Measurements from ENCODE around the gene HCN1. TPM values are rescaled to one million over a fixed set of nuclear protein-coding genes. Genes with fewer than 3 reads are reported as not detected.
"Not testable (repeated sequence)": the region's sequence is repeated elsewhere in the genome, so short reads cannot be mapped to it uniquely, and the experiment has no call there.

HCN1 gene
- polyA plus RNA-seq, 2 of the 4 experiments (the other 2 are of a cell fraction): not detected

DNA sequence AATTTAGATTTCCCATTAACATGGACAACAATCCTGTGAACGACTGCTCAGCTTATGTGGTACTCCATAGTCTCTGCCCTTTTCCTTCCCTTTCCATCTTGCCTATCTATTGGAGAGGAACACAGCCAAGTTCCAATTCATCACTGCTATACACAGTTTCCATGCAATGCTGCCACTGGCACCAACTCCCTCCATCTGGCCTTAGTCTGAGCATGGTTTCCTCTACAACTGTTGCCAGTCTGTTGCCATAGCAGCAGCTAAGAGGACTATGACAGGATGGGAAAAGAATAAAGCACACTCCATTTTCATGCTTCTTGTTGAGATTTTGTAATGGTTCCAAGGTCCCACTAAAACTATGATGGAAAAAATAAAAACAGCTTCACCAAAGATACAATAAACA lies 189.0 kb downstream of the HCN1 start:
- H3K4me3 ChIP-seq: no peak overlapping the region
- no peak overlapping the region for H3K27ac ChIP-seq
- no peaks in the 10 kb centered on the region for H3K4me1 ChIP-seq
- no peak for ATAC-seq
- POLR2A ChIA-PET: no interaction called here
- DNase-seq (ENCODE audit: low read depth in 1 of 2, low spot score in 1 of 2): no peak
- no peak for FAIRE-seq
- no peak overlapping the region for H3K4me2 ChIP-seq
- CTCF ChIA-PET: no interaction called here
- no peaks in the 10 kb centered on the region; the same call in 2 of the 3 replicates for H3K9me3 ChIP-seq
- TF ChIP-seq RCOR1 (IDR thresholded peaks at IDR 0.05; ENCODE audit: low read depth, low read length) (no peak), CEBPB (IDR thresholded peaks at IDR 0.05) (no peak), ZFP36 (IDR thresholded peaks at IDR 0.05; ENCODE audit: borderline replicate concordance, partially characterized antibody) (no peak), MAZ (IDR thresholded peaks at IDR 0.05; ENCODE audit: borderline replicate concordance, low read depth, low read length) (no peak), JUNB (IDR thresholded peaks at IDR 0.05) (no peak), FOXS1 (CRISPR knock-in tag; IDR thresholded peaks at IDR 0.05) (no peak), HOXA7 (CRISPR knock-in tag; IDR thresholded peaks at IDR 0.05) (no peak), ZC3H11A (IDR thresholded peaks at IDR 0.05) (no peak), BHLHE40 (IDR thresholded peaks at IDR 0.05; ENCODE audit: low read depth, low read length) (no peak), EHMT2 (IDR thresholded peaks at IDR 0.05; ENCODE audit: low read depth) (no peak), EP300 (IDR thresholded peaks at IDR 0.05) (no peak)
- TF ChIP-seq, protein P1, sequence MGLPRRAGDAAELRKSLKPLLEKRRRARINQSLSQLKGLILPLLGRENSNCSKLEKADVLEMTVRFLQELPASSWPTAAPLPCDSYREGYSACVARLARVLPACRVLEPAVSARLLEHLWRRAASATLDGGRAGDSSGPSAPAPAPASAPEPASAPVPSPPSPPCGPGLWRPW (IDR thresholded peaks at IDR 0.05): no peak
- TF ChIP-seq, protein P2, sequence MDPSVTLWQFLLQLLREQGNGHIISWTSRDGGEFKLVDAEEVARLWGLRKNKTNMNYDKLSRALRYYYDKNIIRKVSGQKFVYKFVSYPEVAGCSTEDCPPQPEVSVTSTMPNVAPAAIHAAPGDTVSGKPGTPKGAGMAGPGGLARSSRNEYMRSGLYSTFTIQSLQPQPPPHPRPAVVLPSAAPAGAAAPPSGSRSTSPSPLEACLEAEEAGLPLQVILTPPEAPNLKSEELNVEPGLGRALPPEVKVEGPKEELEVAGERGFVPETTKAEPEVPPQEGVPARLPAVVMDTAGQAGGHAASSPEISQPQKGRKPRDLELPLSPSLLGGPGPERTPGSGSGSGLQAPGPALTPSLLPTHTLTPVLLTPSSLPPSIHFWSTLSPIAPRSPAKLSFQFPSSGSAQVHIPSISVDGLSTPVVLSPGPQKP (IDR thresholded peaks at IDR 0.05; ENCODE audit: low read depth, low read length): no peak
- WGBS (ENCODE audit: missing lambda C conversion rate): 0% methylated on average over 1 of the region's 1 CpG

DNA sequence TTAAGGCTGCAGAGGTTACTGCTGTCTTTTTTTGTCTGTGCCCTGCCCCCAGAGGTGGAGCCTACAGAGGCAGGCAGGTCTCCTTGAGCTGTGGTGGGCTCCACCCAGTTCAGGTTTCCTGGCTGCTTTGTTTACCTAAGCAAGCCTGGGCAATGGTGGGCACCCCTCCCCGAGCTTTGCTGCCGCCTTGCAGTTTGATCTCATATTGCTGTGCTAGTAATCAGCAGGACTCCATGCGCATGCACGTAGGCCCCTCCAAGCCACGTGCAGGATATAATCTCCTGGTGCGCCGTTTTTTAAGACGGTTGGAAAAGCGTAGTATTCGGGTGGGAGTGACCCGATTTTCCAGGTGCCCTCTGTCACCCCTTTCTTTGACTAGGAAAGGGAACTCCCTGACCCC lies 197.2 kb downstream of the HCN1 start:
- ATAC-seq; CTCF ChIA-PET; FAIRE-seq; H3K4me1 ChIP-seq; H3K9me3 ChIP-seq; H3K4me2 ChIP-seq; POLR2A ChIA-PET; DNase-seq (ENCODE audit: low read depth in 1 of 2, low spot score in 1 of 2); H3K4me3 ChIP-seq; H3K27ac ChIP-seq: not testable (repeated sequence)
- WGBS (ENCODE audit: missing lambda C conversion rate): 60% methylated on average over 11 of the region's 11 CpGs

DNA sequence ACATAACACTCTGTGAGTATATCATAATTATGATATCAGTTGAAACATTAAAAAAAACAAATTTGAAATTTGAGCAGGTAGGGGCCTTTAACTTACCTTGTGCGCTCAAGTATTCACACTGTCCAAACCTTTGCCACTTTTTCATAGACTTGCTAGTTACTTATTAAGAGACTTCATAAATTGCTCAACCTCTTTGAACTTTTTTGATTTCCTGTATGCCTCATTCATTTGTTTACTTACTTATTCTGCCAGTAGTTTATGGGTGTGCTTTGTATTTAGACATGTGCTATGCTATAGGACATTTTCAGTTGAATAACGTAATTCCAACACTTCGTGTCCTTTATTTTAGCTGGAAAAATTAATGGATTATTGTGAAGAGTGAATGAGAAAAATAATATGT lies 204.8 kb downstream of the HCN1 start:
- FAIRE-seq: no peak
- CTCF ChIA-PET: no interaction called here
- ATAC-seq: no peak

More for the DNA sequence above, 204.8 kb downstream of the HCN1 start:
- TF ChIP-seq, protein P3, sequence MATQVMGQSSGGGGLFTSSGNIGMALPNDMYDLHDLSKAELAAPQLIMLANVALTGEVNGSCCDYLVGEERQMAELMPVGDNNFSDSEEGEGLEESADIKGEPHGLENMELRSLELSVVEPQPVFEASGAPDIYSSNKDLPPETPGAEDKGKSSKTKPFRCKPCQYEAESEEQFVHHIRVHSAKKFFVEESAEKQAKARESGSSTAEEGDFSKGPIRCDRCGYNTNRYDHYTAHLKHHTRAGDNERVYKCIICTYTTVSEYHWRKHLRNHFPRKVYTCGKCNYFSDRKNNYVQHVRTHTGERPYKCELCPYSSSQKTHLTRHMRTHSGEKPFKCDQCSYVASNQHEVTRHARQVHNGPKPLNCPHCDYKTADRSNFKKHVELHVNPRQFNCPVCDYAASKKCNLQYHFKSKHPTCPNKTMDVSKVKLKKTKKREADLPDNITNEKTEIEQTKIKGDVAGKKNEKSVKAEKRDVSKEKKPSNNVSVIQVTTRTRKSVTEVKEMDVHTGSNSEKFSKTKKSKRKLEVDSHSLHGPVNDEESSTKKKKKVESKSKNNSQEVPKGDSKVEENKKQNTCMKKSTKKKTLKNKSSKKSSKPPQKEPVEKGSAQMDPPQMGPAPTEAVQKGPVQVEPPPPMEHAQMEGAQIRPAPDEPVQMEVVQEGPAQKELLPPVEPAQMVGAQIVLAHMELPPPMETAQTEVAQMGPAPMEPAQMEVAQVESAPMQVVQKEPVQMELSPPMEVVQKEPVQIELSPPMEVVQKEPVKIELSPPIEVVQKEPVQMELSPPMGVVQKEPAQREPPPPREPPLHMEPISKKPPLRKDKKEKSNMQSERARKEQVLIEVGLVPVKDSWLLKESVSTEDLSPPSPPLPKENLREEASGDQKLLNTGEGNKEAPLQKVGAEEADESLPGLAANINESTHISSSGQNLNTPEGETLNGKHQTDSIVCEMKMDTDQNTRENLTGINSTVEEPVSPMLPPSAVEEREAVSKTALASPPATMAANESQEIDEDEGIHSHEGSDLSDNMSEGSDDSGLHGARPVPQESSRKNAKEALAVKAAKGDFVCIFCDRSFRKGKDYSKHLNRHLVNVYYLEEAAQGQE (IDR thresholded peaks at IDR 0.05): no peak
- TF ChIP-seq KDM1A (IDR thresholded peaks at IDR 0.05; ENCODE audit: low read depth): no peak
- TF ChIP-seq, protein P4, sequence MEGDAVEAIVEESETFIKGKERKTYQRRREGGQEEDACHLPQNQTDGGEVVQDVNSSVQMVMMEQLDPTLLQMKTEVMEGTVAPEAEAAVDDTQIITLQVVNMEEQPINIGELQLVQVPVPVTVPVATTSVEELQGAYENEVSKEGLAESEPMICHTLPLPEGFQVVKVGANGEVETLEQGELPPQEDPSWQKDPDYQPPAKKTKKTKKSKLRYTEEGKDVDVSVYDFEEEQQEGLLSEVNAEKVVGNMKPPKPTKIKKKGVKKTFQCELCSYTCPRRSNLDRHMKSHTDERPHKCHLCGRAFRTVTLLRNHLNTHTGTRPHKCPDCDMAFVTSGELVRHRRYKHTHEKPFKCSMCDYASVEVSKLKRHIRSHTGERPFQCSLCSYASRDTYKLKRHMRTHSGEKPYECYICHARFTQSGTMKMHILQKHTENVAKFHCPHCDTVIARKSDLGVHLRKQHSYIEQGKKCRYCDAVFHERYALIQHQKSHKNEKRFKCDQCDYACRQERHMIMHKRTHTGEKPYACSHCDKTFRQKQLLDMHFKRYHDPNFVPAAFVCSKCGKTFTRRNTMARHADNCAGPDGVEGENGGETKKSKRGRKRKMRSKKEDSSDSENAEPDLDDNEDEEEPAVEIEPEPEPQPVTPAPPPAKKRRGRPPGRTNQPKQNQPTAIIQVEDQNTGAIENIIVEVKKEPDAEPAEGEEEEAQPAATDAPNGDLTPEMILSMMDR (IDR thresholded peaks at IDR 0.05): no peak
- no peak for TF ChIP-seq GATA3 (IDR thresholded peaks at IDR 0.05; ENCODE audit: borderline replicate concordance)
- TF ChIP-seq, protein P1 (IDR thresholded peaks at IDR 0.05): no peak
- TF ChIP-seq ESRRA (IDR thresholded peaks at IDR 0.05; ENCODE audit: borderline replicate concordance, low read length): no peak
- no peak for TF ChIP-seq FOSB (CRISPR knock-in tag; IDR thresholded peaks at IDR 0.05)
- TF ChIP-seq EHMT2 (IDR thresholded peaks at IDR 0.05; ENCODE audit: low read depth): no peak
- no peak for TF ChIP-seq CHD2 (IDR thresholded peaks at IDR 0.05; ENCODE audit: low read length, partially characterized antibody)
- TF ChIP-seq, protein P5, sequence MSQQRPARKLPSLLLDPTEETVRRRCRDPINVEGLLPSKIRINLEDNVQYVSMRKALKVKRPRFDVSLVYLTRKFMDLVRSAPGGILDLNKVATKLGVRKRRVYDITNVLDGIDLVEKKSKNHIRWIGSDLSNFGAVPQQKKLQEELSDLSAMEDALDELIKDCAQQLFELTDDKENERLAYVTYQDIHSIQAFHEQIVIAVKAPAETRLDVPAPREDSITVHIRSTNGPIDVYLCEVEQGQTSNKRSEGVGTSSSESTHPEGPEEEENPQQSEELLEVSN (IDR thresholded peaks at IDR 0.05; ENCODE audit: borderline replicate concordance, low read depth): no peak
- TF ChIP-seq NR3C1 (IDR thresholded peaks at IDR 0.05): no peak
- TF ChIP-seq ZFP36 (IDR thresholded peaks at IDR 0.05; ENCODE audit: borderline replicate concordance, partially characterized antibody): no peak
- TF ChIP-seq, protein P6, sequence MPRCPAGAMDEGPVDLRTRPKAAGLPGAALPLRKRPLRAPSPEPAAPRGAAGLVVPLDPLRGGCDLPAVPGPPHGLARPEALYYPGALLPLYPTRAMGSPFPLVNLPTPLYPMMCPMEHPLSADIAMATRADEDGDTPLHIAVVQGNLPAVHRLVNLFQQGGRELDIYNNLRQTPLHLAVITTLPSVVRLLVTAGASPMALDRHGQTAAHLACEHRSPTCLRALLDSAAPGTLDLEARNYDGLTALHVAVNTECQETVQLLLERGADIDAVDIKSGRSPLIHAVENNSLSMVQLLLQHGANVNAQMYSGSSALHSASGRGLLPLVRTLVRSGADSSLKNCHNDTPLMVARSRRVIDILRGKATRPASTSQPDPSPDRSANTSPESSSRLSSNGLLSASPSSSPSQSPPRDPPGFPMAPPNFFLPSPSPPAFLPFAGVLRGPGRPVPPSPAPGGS (IDR thresholded peaks at IDR 0.05): no peak
- no peak for TF ChIP-seq HOXB5 (CRISPR knock-in tag; IDR thresholded peaks at IDR 0.05)
- no peak for TF ChIP-seq RNF2 (IDR thresholded peaks at IDR 0.05; ENCODE audit: borderline replicate concordance, low read depth)
- Histone ChIP-seq H3K4me3 (no peak overlapping the region), H3K4me2 (no peak overlapping the region), H3K4me1 (no peaks in the 10 kb centered on the region), H3K27ac (no peak overlapping the region), H3K9me3 (no peaks in the 10 kb centered on the region; the same call in 2 of the 3 replicates)
- POLR2A ChIA-PET: no interaction called here
- DNase-seq (ENCODE audit: low read depth in 1 of 2, low spot score in 1 of 2): no peak
- 4% methylated on average over 3 of the region's 3 CpGs for WGBS (ENCODE audit: missing lambda C conversion rate)

All from A549 (cell line).